A549 (cell line): ENCODE results near the gene FRY. TPM values are rescaled to one million over a fixed set of nuclear protein-coding genes. Genes with fewer than 3 reads are reported as not detected.
A peak's percentile ranks its signal among the peaks of the same experiment; 100 is the strongest.

ENCODE experiments used
- ATAC-seq, 2 experiments: fragments of 200-7000 bp in 1 of 2; fragments of >200 bp in 1 of 2; cut with Nextera tagmentation in 1 of 2; cut with Tn5 transposase in 1 of 2; 3 replicates each; pipeline versions ENCODE4 v1.8.0 to v1.9.1; 2018 to 2020; ENCODE audit warnings: mild to moderate bottlenecking in 1 of 2, moderate library complexity in 1 of 2
- CTCF ChIA-PET: fragments of 300-600 bp; sonication (Branson Sonifier 250); formaldehyde crosslinking; extraction: SDS; loops from one replicate; lab custom pipeline; 2021; ENCODE audit warnings: antibody characterized with exemption, inconsistent platforms; lab: Yijun Ruan, JAX
- POLR2A ChIA-PET: fragments of 350-600 bp; formaldehyde crosslinking; extraction: SDS; loops from one replicate; lab custom pipeline; 2021; ENCODE audit warnings: antibody characterized with exemption, inconsistent platforms; lab: Yijun Ruan, JAX
- DNase-seq, 2 experiments: peaks; one replicate each; pipeline versions ENCODE4 v3.0.0 to v3.0.0-alpha.2; 2011 to 2016; ENCODE audit warnings: low read depth in 1 of 2, low spot score in 1 of 2
- FAIRE-seq: peaks from 2 replicates; lab custom pipeline; 2011; peaks lifted over from hg19 to GRCh38; lab: Jason Lieb, UNC
- H3K27ac ChIP-seq, 2 experiments: fragments of >200 bp; sonication (Bioruptor Twin); formaldehyde crosslinking; 3 replicates each; pipeline ENCODE4 v1.5.1; 2016 to 2017
- H3K4me1 ChIP-seq: fragments of >200 bp; sonication (Bioruptor Twin); formaldehyde crosslinking; 3 replicates; pipeline ENCODE4 v1.6.1; 2016
- H3K4me2 ChIP-seq: fragments of >200 bp; sonication (Bioruptor Twin); formaldehyde crosslinking; 3 replicates; pipeline ENCODE4 v1.6.1; 2016
- H3K4me3 ChIP-seq: fragments of >200 bp; sonication (Bioruptor Twin); formaldehyde crosslinking; 3 replicates; pipeline ENCODE4 v1.5.1; 2016
- H3K9me3 ChIP-seq: fragments of >200 bp; sonication (Bioruptor Twin); formaldehyde crosslinking; 3 replicates; pipeline ENCODE4 v1.6.1; 2016
- ATOH8 ChIP-seq: fragments of 250-450 bp; sonication (Bioruptor Pico); IDR thresholded peaks from 2 replicates; pipeline ENCODE4 v1.5.0; 2020; ENCODE audit warnings: low read depth, mild to moderate bottlenecking, moderate library complexity
- BHLHE40 ChIP-seq: IDR thresholded peaks from 2 replicates; pipeline ENCODE4 v1.6.1; 2012; ENCODE audit warnings: low read depth, low read length, inconsistent platforms
- CBX2 ChIP-seq: fragments of 200-600 bp; sonication (generic); IDR thresholded peaks from 2 replicates; pipeline ENCODE4 v1.6.1; 2016; ENCODE audit warnings: low read depth, mild to moderate bottlenecking, borderline replicate concordance
- CBX8 ChIP-seq: fragments of 200-600 bp; sonication (generic); IDR thresholded peaks from 2 replicates; pipeline ENCODE4 v1.6.1; 2016
- CEBPB ChIP-seq, 2 experiments: fragments of >200 bp in 1 of 2; sonication (Bioruptor Twin) in 1 of 2; formaldehyde crosslinking in 1 of 2; IDR thresholded peaks; 2 replicates each; pipeline ENCODE4 v1.6.1; 2012 to 2016
- CHD4 ChIP-seq: fragments of 200-600 bp; sonication (generic); IDR thresholded peaks from 2 replicates; pipeline ENCODE4 v1.6.1; 2016; ENCODE audit warnings: antibody characterized with exemption, mild to moderate bottlenecking, borderline replicate concordance
- CTCF ChIP-seq: fragments of >200 bp; sonication (Bioruptor Twin); formaldehyde crosslinking; IDR thresholded peaks from 3 replicates; pipeline ENCODE4 v1.5.1; 2016
- EHMT2 ChIP-seq: fragments of 200-600 bp; sonication (generic); IDR thresholded peaks from 2 replicates; pipeline ENCODE4 v1.6.1; 2016; ENCODE audit warnings: antibody characterized with exemption, low read depth, mild to moderate bottlenecking, moderate library complexity
- ELK1 ChIP-seq: fragments of 150-350 bp; IDR thresholded peaks from 2 replicates; pipeline ENCODE4 v1.6.1; 2014; ENCODE audit warnings: low read depth, mild to moderate bottlenecking, low read length
- FOSB ChIP-seq: fragments of 250-450 bp; sonication (Bioruptor Pico); IDR thresholded peaks from 2 replicates; pipeline ENCODE4 v1.5.0; 2020; ENCODE audit warnings: mild to moderate bottlenecking, moderate library complexity
- FOSL2 ChIP-seq, 2 experiments: fragments of 450-650 bp in 1 of 2; fragments of >200 bp in 1 of 2; sonication (Bioruptor Twin) in 1 of 2; formaldehyde crosslinking; IDR thresholded peaks; 2 replicates each; pipeline versions ENCODE4 v1.5.0 to v1.6.1; 2016 to 2020; ENCODE audit warnings: mild to moderate bottlenecking in 1 of 2, moderate library complexity in 1 of 2
- FOXS1 ChIP-seq: fragments of 250-450 bp; sonication (Bioruptor Pico); IDR thresholded peaks from 2 replicates; pipeline ENCODE4 v1.5.0; 2020; ENCODE audit warnings: mild to moderate bottlenecking, moderate library complexity
- GATA3 ChIP-seq: IDR thresholded peaks from 2 replicates; pipeline ENCODE4 v1.6.1; 2012; ENCODE audit warnings: borderline replicate concordance
- HES2 ChIP-seq: fragments of >200 bp; sonication (Bioruptor Twin); formaldehyde crosslinking; IDR thresholded peaks from 2 replicates; pipeline ENCODE4 v1.6.1; 2016
- HEYL ChIP-seq: fragments of 250-450 bp; sonication (Bioruptor Pico); IDR thresholded peaks from 2 replicates; pipeline ENCODE4 v1.8.0; 2021; ENCODE audit warnings: mild to moderate bottlenecking, moderate library complexity
- HOXA7 ChIP-seq: fragments of 250-450 bp; sonication (Bioruptor Pico); IDR thresholded peaks from 2 replicates; pipeline ENCODE4 v1.5.0; 2020; ENCODE audit warnings: mild to moderate bottlenecking, moderate library complexity
- HOXB5 ChIP-seq: fragments of 250-450 bp; sonication (Bioruptor Pico); IDR thresholded peaks from 2 replicates; pipeline ENCODE4 v1.5.0; 2020; ENCODE audit warnings: mild to moderate bottlenecking, moderate library complexity
- JUNB ChIP-seq: fragments of >200 bp; sonication (Bioruptor Twin); formaldehyde crosslinking; IDR thresholded peaks from 2 replicates; pipeline ENCODE4 v1.6.1; 2016
- MAZ ChIP-seq: fragments of 150-350 bp; IDR thresholded peaks from 2 replicates; pipeline ENCODE4 v1.6.1; 2014; ENCODE audit warnings: antibody characterized with exemption, low read depth, low read length, borderline replicate concordance
- NFE2L2 ChIP-seq: fragments of 150-350 bp; conservative IDR thresholded peaks from 2 replicates; pipeline ENCODE4 v1.6.1; 2014; ENCODE audit warnings: low read length
- NR3C1 ChIP-seq: fragments of >200 bp; sonication (Bioruptor Twin); formaldehyde crosslinking; IDR thresholded peaks from 3 replicates; pipeline ENCODE4 v1.6.1; 2017
- POLR2AphosphoS2 ChIP-seq: conservative IDR thresholded peaks from 2 replicates; pipeline ENCODE4 v1.6.1; 2012; ENCODE audit warnings: low read length, improper control_type of control experiment, inconsistent platforms
- RAD21 ChIP-seq, 2 experiments: fragments of >200 bp in 1 of 2; sonication (Bioruptor Twin) in 1 of 2; formaldehyde crosslinking in 1 of 2; IDR thresholded peaks in 1 of 2; conservative IDR thresholded peaks in 1 of 2; 2 replicates in 1 of 2; 3 replicates in 1 of 2; pipeline ENCODE4 v1.6.1; 2012 to 2018; ENCODE audit warnings: inconsistent platforms in 1 of 2
- RCOR1 ChIP-seq: fragments of 150-350 bp; IDR thresholded peaks from 2 replicates; pipeline ENCODE4 v1.6.1; 2014; ENCODE audit warnings: antibody characterized with exemption, low read length, low read depth
- RNF2 ChIP-seq: fragments of 200-600 bp; sonication (generic); IDR thresholded peaks from 2 replicates; pipeline ENCODE4 v1.6.1; 2016; ENCODE audit warnings: low read depth, mild to moderate bottlenecking, antibody characterized with exemption, moderate library complexity, borderline replicate concordance
- SMC3 ChIP-seq: fragments of >200 bp; sonication (Bioruptor Twin); formaldehyde crosslinking; IDR thresholded peaks from 3 replicates; pipeline ENCODE4 v1.6.1; 2018; ENCODE audit warnings: inconsistent platforms
- SREBF2 ChIP-seq: fragments of 450-650 bp; IDR thresholded peaks from 2 replicates; pipeline ENCODE4 v1.6.1; 2014; ENCODE audit warnings: mild to moderate bottlenecking, moderate library complexity
- TP53 ChIP-seq: fragments of 250-450 bp; sonication (Bioruptor Pico); IDR thresholded peaks from 2 replicates; pipeline ENCODE4 v1.5.0; 2021; ENCODE audit warnings: mild to moderate bottlenecking, moderate library complexity
- USF2 ChIP-seq: fragments of 450-650 bp; IDR thresholded peaks from 2 replicates; pipeline ENCODE4 v1.6.1; 2014; ENCODE audit warnings: antibody characterized with exemption
- ZFP36 ChIP-seq: fragments of 450-650 bp; IDR thresholded peaks from 2 replicates; pipeline ENCODE4 v1.6.1; 2014; ENCODE audit warnings: borderline replicate concordance; ENCODE audit not compliant: partially characterized antibody
- ZNF302 ChIP-seq: fragments of 250-450 bp; sonication (Bioruptor Pico); IDR thresholded peaks from 2 replicates; pipeline ENCODE4 v1.9.0; 2021; ENCODE audit warnings: inconsistent platforms, mild to moderate bottlenecking, moderate library complexity
- WGBS: methylation state at CpG from one replicate; pipeline ENCODE4 v1.1.6; 2017; ENCODE audit errors: missing lambda C conversion rate; 5-methylcytosine and 5-hydroxymethylcytosine counted together
- polyA plus RNA-seq, 4 experiments: library from polyadenylated mRNA; depleted of rRNA in 3 of 4; stranded (reverse); fragments of >200 nt; fragmentation: RNase III in 1 of 4; extraction: RNeasy Plus Mini Kit Qiagen cat#74134 plus additional on column Dnase treatment in 1 of 4; gene quantifications; 2 replicates in 3 of 4; 3 replicates in 1 of 4; pipeline ENCODE4 v1.2.3, GENCODE V29; 2011 to 2017

The FRY gene
- polyA plus RNA-seq, 2 of the 4 experiments (the other 2 are of a cell fraction) = 0.08 to 0.26 TPM

GRCh38 chr13:32246468-32246867 lies 214.9 kb downstream of the FRY start:
- Histone ChIP-seq H3K27ac (no peak overlapping the region), H3K4me3 (no peak overlapping the region), H3K9me3 (no peaks in the 10 kb centered on the region), H3K4me1 (no peaks in the 10 kb centered on the region)
- POLR2A ChIA-PET = interaction anchor here (1.3 kb wide), 1 partner anchor 69 kb away, joined by 3 read pairs; the partner anchor contains the start of genes BRCA2 and ZAR1L
- 0% methylated on average over 2 of the region's 2 CpGs for WGBS
- ATAC-seq (peak; percentile 98 to 99), DNase-seq (peak; percentile 43 to 69), FAIRE-seq (no peak)
- CTCF ChIA-PET = interaction anchor here (0.8 to 2.5 kb wide), 8 partner anchors 9 to 335 kb away, joined by 3 to 10 read pairs (median 4); no protein-coding TSS in a partner anchor
- TF ChIP-seq CTCF = peak; percentile 35
- TF ChIP-seq SREBF2 = no peak
- no peak for TF ChIP-seq RNF2
- TF ChIP-seq CBX2 = no peak
- TF ChIP-seq HOXA7 (CRISPR knock-in tag) = no peak
- TF ChIP-seq CEBPB (IDR thresholded peaks at IDR 0.05) = no peak
- TF ChIP-seq HEYL (CRISPR knock-in tag) = no peak
- TF ChIP-seq ATOH8 = no peak
- no peak for TF ChIP-seq CBX8
- TF ChIP-seq RAD21 (conservative IDR thresholded peaks at IDR 0.05 in 1 of 2, IDR thresholded peaks at IDR 0.05 in 1 of 2) = peak; percentile 33 to 42; a peak in 4 of 5 replicates
- TF ChIP-seq NR3C1 = no peak
- TF ChIP-seq SMC3 = peak; percentile 49; the same call in 2 of the 3 replicates
- TF ChIP-seq TP53 = no peak
- no peak for TF ChIP-seq FOSL2 (IDR thresholded peaks at IDR 0.05)
- no peak for TF ChIP-seq FOSL2 (CRISPR knock-in tag; IDR thresholded peaks at IDR 0.05)
- TF ChIP-seq CHD4 = no peak
- TF ChIP-seq, all 56 proteins: peak for 3
- H3K4me2 ChIP-seq = no peak overlapping the region

DNA sequence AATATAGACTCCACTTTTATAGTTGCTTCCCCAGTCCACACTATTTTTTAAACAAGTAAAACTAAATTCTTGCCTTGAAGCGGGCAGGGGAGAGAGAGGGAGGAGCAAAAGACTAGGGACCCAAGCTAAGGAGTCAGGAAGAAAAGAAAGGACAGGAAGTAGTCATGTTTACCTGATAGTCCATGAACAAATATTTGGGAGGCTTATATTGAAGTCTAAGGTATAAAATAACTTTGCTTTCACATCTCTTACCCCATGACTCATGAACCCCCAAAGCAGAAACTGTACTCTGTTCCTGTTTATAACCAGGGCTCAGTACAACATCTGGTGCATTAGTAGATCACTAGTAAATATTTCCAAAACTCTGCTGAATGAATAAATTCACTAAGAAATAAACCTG lies 216.3 kb downstream of the FRY start:
- Histone ChIP-seq H3K4me2 (no peak overlapping the region), H3K9me3 (no peaks in the 10 kb centered on the region), H3K4me1 (no peaks in the 10 kb centered on the region), H3K27ac (no peak overlapping the region), H3K4me3 (no peak overlapping the region)
- FAIRE-seq = no peak
- CTCF ChIA-PET = interaction anchor here (2.2 to 2.5 kb wide), 2 partner anchors 11 to 12 kb away, joined by 8 to 10 read pairs; no protein-coding TSS in a partner anchor
- no peak for ATAC-seq
- TF ChIP-seq POLR2AphosphoS2 = no peak
- no peak for TF ChIP-seq HOXB5 (CRISPR knock-in tag)
- TF ChIP-seq NFE2L2 = no peak
- no peak for TF ChIP-seq FOSB (CRISPR knock-in tag)
- TF ChIP-seq, all 56 proteins: peak for 0
- no peak for DNase-seq
- 13% methylated on average over 1 of the region's 1 CpG for WGBS
- POLR2A ChIA-PET = no interaction called here

GRCh38 chr13:32248801-32249200 lies 217.2 kb downstream of the FRY start:
- no peak overlapping the region for H3K4me3 ChIP-seq
- CTCF ChIA-PET = no interaction called here
- ATAC-seq (no peak), FAIRE-seq (no peak), DNase-seq (no peak)
- POLR2A ChIA-PET = no interaction called here
- H3K4me2 ChIP-seq = no peak overlapping the region
- TF ChIP-seq SREBF2 (no peak), CEBPB (IDR thresholded peaks at IDR 0.05) (no peak), EHMT2 (no peak), MAZ (no peak), ATOH8 (no peak), RCOR1 (no peak), JUNB (no peak), ZNF302 (CRISPR knock-in tag) (no peak), HES2 (no peak), FOXS1 (CRISPR knock-in tag) (no peak), GATA3 (no peak), USF2 (no peak), ZFP36 (no peak), ELK1 (no peak), BHLHE40 (no peak)
- H3K9me3 ChIP-seq = no peaks in the 10 kb centered on the region
- WGBS = 82% methylated on average over 3 of the region's 3 CpGs
- no peaks in the 10 kb centered on the region for H3K4me1 ChIP-seq
- no peak overlapping the region for H3K27ac ChIP-seq
